IPS DF 4.7 (cell line): ENCODE data around the gene CLCN1.

Source experiments
- DNase-seq: peaks from one replicate; pipeline ENCODE4 v3.0.0-alpha.2; 2013; ENCODE audit warnings: low spot score; ENCODE audit errors: extremely low read depth

CLCN1 gene

DNA sequence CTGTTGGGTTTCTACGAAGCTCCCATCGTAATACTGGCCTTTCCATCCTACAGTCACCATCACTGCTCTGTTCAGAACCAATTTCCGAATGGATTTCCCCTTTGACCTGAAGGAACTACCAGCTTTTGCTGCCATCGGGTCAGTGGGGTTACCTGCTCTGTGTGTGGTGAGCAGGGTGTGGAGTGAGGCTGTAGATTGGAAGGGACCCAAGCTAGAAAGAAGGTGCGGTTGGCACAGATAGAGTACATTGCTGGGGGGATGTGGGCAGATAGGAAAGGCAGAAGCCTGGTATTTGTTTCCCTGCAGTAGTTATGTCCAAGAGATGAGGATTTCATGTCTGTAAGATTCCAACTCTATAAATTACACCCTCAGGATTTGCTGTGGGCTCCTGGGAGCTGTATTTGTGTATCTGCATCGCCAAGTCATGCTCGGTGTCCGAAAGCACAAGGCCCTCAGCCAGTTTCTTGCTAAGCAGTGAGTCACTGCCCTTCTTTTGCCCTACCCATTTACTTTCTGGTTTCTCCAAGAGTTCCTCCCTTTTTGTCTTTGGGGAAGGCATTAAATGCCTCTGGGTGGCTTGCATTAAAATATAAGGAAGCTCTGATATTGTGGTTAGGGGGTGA is 15.4 kb downstream of the CLCN1 start:
- no peak for DNase-seq

DNA sequence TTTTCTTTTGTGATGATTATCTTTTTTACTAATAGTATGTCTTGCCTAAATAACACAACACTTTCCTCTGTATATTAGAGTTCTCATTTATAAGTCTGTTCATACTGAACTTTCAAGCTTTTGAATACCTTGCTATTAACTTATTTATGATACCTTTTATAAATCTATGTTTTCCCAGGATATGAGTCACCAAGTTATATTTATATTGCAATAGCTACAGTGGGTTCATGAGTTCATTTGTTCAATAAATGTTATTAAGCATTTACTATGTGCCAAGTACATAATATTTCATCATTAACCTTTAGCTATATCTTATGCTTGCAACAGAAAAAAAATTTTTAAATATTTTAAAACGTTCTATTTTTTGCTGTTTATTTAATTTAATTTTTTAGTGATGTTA is 18.3 kb downstream of the CLCN1 start:
- no peak for DNase-seq

DNA sequence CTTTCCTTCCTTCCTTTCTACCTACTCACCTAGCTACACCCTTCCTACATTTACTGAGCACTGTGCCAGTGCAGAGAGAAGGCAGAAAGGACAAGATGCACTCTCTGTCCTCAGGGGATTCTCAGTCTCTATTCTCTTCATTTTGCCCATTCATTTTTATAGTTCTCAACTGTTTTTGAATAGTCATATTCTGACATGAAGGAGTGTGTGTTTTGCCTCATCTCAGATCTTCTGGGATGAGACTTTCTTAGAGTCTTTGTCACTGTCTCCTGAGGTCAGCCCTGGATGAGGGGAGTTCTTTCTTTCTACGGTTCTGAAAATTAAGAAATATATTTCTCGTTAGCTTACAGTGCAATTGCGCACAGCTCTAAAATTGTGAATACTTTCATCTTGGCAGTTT is 21.3 kb downstream of the CLCN1 start:
- DNase-seq: no peak

DNA sequence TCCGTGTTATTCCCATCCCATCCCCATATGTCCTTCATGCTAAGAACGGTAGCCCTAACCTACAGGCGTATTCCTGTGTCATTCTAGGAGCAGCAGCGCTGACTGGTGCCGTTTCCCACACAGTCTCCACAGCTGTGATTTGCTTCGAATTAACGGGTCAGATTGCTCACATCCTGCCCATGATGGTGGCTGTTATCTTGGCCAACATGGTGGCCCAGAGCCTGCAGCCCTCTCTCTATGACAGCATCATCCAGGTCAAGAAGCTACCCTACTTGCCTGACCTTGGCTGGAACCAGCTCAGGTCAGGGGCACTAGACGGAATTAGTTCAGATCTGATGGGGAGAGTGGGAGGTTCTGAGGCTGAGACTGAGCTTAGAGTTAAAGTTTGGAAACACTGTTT is 25.9 kb downstream of the CLCN1 start:
- DNase-seq: no peak

DNA sequence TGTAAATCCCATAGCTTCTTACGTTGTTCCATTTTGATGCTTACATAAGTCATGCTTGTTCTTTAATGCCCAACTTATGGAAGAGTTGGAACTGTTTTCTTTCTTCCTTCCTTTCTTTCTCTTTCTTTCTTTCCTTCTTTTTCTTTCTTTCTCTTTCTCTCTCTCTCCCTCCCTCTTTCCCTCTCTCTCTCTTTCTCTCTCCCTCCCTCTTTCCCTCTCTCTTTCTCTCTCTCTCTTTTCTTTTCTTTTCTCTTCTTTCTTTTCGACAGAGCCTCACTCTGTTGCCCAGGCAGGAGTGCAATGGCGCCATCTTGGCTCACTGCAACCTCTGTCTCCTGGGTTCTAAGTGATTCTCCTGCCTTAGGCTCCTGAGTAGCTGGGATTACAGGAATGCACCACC is 27.7 kb downstream of the CLCN1 start:
- DNase-seq: no peak

DNA sequence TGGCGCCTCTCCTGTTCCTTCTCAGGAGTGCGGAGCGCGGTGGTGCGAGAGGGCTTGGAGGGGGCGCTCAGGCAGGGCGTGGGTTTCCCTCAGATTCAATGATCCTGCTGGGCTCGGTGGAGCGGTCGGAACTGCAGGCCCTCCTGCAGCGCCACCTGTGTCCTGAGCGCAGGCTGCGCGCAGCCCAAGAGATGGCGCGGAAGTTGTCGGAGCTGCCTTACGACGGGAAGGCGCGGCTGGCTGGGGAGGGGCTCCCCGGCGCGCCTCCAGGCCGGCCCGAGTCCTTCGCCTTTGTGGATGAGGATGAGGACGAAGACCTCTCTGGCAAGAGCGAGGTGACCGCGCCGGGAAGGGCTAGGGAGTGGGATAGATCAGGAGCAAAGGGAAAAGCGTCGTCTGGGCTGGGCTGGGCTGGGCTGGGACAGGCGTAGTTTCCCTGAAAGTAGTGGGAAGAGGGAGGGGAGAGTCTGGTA is 29.6 kb downstream of the CLCN1 start:
- DNase-seq: no peak

DNA sequence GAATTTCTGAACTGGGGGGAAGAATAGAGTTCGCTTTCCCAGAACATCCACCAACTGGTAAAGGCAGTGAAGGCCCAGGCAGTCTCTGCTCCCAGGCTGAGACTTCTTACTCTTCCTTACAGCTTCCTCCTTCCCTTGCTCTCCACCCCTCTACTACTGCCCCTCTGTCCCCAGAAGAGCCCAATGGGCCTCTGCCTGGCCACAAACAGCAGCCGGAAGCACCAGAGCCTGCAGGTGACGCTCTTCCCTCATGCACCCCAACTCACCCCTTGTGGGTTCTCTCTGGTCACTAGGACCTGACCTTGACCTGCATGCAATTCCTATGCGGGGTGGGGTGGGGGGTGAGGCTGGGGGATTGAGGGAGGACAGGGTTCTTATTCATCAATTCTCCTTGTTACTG is 30.1 kb downstream of the CLCN1 start:
- no peak for DNase-seq

DNA sequence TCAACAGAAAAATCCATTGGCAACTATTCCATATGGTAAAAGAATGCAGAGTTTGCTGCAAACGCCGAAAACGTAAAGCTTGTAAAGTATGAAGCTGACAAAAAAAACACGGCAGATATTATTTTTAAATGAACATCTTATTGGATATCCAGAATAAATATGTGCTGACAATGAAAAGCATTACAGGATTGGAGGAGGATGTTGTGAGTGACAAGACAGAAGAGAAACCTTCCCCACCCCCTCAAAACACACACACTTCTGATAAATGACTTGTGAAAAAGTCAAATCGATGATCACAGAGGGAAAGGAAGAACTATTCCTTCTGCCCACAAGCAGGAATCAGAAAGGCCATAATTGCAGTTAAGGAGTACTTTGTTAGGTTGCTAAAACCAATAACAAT is 32.0 kb downstream of the CLCN1 start:
- no peak for DNase-seq

DNA sequence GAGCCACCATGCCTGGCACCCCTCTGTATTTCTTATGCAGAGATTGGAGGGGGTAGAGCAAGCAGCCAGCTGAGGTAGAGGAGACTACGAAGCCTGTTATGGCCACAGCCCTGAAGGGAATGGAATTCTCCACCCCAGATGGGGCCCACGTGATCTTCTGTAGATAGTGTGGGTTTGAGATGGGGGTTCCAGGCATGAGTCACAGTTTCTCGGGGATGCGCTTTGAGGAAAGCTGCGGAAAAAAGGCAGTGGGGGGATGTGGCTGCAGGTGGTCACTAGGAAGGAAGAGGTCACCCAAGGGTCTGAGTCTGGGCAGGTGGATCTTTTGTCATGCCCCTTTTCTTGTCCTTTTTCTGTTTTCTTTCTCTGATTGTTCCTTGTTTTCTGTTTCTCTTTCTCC is 35.1 kb downstream of the CLCN1 start:
- DNase-seq: no peak

DNA sequence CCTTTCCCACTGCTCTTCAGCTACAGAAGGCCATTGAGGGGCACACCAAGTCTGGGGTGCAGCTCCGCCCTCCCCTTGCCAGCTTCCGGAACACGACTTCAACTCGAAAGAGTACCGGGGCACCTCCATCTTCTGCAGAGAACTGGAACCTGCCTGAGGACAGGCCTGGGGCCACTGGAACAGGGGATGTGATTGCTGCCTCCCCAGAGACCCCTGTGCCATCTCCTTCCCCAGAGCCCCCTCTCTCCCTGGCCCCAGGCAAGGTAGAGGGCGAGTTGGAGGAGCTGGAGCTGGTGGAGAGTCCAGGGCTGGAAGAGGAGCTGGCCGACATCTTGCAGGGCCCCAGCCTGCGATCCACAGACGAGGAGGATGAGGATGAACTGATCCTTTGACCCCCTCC is 35.7 kb downstream of the CLCN1 start:
- DNase-seq: no peak

DNA sequence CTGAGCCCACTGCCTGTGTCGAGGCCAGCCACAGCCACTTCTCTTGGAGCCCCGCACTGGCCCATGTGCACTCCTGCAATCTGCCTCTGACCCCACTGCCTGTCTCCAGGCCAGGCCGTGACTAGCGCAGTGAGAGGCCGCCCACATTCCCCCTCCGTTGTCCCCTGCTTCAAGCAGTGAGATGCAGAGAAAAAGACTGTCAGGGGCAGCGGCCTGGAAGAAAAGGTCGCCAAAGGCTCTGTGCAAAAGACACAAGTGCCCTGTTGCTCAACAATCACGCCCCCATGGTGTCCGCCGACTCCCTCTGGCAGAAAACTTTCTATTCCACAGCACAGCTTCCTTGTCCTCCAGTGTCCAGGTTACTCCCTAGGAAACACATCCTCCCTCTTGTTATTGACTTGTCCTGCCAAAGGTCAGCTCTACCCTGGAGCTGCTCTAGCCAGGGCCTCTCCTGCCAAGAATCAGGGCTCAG is 36.7 kb downstream of the CLCN1 start:
- DNase-seq: no peak

DNA sequence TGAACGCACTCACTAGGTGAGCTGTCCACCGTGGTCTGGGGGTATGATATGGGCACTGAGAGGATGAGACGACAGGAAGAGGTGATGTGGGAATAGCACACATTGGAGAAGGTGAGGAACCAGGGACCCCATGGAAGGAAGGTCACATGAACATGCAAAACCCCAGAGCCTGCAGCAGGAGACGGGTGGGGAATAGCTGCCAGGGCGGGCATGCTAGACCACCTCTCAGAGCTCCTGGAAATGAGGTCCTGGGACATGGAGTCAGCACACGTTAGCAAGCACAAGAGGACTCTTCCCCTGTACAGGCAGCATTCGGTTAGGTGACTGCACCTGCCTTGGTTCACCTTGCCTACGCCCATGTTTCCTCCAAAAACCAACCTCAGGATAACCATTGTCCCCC is 38.5 kb downstream of the CLCN1 start:
- DNase-seq: no peak

DNA sequence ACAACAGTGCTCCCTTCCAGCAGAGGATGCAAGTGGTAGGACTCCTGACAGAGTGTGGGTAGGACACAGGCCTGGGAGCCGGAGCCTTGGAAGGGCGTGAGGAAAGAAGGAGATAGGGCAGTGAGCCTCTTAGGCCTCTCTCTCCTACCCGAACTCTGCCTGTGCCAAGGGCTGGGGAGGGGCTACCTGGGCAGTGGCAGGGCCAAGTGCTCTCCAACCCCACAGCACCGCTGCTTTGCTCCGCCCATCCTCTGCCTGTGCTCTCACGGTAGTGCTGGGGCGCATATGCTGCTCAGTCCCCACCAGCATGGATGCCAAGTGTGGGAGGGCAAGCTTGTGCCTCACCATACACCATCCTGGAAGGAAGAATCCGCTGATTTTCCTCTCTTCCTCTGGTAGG is 39.1 kb downstream of the CLCN1 start:
- DNase-seq: no peak

DNA sequence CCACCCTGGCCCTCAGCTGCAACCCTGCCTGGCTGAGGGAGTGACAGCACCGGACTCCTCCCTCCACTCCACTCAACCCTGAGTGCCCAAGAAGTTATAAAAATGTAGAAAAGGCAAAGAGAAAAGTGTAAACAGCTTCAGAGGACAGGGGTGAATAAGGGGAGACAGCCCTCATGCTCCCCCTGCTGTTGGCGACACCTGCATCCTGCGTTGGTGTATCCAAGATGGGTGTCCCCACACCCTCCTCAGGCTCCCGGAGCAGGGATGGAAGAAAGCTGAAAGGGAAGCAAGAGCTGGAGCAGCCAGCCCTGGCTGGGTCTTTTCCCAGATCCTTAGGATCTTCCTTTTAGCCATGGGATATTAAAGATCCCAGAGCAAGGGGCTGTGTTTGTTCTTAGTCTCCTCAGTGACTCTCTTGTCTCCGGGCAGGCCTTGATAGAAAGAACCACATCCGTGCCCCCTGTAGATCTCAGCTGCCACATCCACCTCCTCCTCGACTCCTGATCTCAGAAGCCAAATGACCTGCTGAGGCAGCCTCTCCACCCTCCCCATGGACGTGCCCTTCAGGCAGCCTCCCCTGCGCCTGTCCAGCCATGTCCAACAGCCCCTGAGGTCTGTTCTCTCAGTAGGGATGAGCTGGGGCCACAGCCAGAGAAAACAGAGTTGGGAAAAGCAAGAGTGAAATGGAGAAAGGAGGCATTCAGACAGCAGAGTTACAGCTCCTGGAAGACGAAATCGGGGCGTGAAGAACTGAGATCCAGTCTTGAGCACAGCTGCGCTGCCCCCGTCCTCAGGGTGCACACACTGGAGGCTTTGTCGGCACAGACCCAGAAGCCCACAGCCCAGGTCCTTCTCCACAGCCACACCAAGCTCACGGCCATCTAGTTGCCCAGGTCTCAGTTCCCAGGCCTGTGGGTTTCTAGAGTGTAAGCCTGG is 39.8 kb downstream of the CLCN1 start:
- DNase-seq: no peak

DNA sequence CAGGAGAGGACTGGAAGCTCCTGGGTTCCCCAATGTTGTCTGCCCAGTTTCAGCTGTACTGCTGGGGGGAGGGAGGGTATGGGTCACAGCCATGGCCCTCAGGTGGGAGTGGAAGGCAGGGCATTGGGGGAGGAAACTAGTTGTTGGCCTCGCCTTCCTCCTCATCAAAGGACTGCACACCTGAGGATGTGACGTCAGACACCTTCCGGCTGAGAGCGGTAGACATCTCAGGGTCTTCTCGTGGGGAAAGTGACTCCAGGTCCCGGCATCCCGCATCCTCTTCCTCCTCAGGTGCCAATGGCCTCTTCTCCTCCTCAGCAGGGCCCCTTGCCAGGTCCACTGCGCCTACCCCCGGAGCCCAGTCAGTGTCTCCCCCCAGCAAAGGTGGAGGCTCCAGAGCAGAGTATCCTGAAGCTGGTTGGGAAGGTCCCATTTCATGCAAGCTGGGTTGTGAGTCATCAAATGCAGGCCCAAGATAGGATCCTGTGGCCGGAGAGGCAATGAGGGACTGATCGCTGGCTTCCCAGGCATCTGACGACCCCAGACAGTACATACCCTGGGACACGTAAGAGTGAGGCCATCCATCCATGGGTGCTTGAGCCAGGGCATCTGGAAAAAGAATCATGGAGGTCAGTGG is 40.6 kb downstream of the CLCN1 start:
- no peak for DNase-seq

DNA sequence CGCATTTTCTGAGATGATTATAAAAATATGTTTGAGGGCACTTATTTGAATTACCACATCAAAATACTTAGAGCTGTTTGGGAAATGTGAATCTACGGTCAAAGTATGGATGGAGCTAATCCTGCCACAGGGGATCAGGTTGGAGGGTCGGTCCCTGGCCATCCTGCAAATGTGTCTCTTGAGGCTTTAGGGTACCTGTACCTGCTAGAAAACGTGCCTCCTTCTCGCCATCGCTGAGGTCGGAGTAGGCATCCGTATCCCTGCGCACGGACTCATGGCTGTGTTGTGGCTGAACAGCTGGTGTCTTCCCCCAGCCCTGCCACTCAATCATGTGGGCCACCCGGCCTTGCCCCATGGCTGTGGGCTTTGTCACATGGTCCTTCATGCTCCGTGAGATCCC is 42.7 kb downstream of the CLCN1 start:
- no peak for DNase-seq

DNA sequence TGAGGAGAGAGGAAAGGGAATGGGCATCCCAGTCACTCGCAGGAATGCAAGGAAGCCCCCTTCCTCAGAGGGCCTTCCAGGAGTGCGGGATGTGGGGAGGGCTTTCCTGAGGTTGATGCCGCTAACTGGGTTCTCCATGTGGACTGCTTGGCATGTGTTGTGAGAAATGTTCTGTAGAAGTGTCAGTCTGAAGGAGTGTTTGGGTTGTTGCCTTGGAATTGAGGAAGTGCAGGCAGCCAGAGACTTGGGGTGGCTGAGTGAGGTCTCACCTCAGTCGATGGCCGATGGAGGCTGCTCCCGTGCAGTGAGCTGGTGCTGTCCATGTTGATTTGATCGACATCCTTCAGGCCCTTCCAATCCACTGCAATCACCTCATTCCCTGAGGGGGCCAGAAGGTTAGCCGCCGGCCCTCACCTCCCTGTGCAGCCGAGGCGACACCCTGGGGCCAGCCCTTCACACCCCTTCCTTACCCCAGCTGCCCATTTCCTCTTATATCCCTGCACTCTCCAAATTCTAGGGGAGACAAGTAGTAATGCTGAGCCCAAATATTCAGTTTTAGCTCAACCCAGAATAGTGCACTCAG is 44.0 kb downstream of the CLCN1 start:
- no peak for DNase-seq

DNA sequence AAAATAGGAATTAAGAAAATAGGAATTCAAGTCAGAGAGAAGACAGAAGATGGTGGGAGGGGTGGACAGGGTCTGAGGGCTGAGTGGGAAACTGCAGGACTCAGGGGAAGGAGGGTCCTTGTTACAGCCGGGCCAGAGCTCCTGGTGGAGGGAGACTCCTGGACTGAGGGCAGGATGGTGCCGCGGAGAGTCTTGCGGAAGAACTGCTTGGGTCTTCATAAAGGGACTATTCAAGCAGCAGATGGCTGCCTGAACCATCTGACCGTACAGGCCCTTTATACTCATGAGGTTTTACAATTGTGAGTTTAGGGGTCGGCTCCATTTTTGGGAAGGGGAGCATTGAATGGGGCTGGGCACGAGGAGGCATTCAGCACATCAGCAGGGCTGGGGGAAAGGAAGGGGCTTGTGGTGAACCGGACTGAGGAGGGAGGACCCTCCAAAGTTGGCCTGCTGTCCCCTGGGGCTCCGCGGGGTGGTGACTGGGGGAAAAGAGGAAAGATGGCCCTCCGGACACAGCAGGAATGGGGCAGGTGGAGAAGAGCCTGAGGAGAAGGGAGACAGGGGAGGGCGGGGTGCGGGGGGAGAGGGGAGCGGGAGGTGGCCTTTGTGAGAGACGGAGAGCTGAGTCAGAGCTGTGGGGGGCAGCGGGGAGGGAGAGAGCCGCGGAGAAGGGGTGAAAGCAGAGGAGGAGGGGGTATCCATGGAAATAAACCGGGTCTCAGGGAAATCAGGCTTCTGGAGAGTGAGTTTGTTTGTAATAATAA is 45.1 kb downstream of the CLCN1 start:
- DNase-seq: no peak

DNA sequence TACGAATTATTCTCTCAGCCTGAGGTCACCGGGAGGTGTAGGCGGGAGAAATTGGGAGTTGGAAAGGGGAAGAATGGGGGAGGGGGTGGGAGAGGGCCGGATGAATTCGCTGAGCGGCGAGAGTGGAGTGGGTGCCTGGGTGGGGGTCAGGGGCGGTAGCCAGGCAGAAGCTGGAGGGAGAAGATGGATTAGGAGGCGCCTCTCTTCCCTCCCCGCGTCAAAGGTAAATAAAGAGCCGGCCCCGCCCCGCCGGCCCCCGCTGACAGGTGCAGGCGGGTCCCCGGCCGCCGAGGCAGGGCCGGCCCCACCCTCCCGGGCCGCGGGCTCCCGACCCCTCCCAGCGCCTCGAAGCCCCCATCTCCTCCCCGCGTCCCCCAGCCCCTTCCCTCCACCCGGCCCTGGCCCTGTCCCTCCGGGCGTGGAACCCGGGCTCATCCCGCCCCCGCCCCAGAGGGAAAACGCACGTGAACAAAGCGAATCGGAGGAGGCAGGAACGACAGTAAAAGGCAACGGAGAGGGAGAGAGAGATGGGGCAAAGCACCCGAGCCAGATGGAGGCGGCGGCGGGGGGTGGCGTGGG is 45.7 kb downstream of the CLCN1 start:
- DNase-seq: no peak

DNA sequence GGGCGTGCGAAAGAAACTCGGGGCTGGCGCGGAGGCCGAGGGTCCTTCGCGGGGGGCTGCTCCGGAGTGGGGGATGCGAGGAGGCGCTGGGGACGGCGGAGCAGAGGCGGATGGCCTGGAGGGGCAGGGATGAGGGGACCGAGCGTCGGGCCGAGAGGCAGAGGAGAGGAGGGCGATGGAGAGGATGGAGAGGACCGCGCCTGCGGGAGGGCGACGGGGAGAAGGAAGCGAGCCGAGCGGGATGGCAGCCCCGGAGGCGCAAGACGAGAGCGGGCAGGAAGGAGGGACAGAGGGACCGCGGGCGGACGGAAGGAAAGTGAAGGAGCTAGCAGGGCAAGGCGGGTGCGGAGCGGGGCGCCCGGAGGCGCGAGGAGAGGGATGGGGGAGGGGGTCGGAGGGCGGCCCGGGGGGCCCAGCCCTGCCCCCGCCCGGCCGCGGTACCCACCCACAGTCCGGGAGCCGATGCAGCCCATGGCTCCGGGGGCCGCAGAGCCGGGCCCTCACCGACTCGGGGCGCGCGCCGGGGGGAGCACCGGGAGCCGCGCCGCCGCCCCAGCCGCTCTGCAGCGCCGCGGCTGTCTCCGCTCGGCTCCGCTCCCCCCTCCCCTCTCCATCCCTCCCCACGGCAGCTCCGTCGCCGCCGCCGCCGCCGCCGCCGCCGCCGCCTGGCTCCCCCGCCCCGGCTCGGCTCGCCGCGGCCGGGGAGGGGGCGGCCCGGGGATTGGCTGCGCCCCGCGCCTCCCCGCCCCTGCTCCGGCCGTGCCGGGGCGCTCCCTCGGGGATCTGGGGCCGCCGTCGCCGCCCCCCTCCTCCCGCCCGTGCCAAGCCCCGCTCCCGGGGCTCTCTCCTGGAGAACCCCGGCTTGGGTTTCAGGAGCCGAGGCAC is 46.5 kb downstream of the CLCN1 start, which contains the start of gene FAM131B:
Gene FAM131B (minus strand): TSS at position 583 of the 885 bp plus-strand sequence. CDS start 110 bp downstream, at position 473.
- no peak for DNase-seq
